Measurements from ENCODE around the gene KIF1C. TPM values are rescaled to one million over a fixed set of nuclear protein-coding genes. Genes with fewer than 3 reads are reported as not detected.

Gene KIF1C
- total RNA-seq, 2 donors from 2014 or later = 113 to 152 TPM

GRCh38 chr17:4969551-4970173 lies 28.1 kb upstream of the KIF1C start:
- ATAC-seq (ENCODE audit: insufficient number of reproducible peaks, low FRiP score, low read depth) = no peak
- Histone ChIP-seq H3K27ac (peak overlapping the region in 1 of 2 donors; percentile 94), H3K36me3 (peaks cover 18% of the 10 kb centered on the region), H3K27me3 (replicated peaks; ENCODE audit: insufficient read depth) (no peaks in the 10 kb centered on the region), H3K4me1 (ENCODE audit: control insufficient read depth in 1 of 2, low read depth in 2 of 2) (peaks cover 13 to 46% of the 10 kb centered on the region in 2 donors), H3K4me3 (no peak overlapping the region), H3K9me3 (no peaks in the 10 kb centered on the region)
- TF ChIP-seq CTCF (IDR thresholded peaks at IDR 0.05) = no peak
- no peak for DNase-seq (ENCODE audit: low spot score)

GRCh38 chr17:4970273-4970672 lies 27.5 kb upstream of the KIF1C start:
- Histone ChIP-seq H3K27ac (peak overlapping the region in 1 of 2 donors; percentile 94), H3K9me3 (no peaks in the 10 kb centered on the region), H3K4me3 (no peak overlapping the region), H3K4me1 (ENCODE audit: control insufficient read depth in 1 of 2, low read depth in 2 of 2) (peaks cover 13 to 46% of the 10 kb centered on the region in 2 donors), H3K27me3 (replicated peaks; ENCODE audit: insufficient read depth) (no peaks in the 10 kb centered on the region), H3K36me3 (peaks cover 18% of the 10 kb centered on the region)
- ATAC-seq (ENCODE audit: insufficient number of reproducible peaks, low FRiP score, low read depth) (no peak), DNase-seq (ENCODE audit: low spot score) (no peak)
- TF ChIP-seq CTCF (IDR thresholded peaks at IDR 0.05) = no peak

- TF ChIP-seq CTCF (IDR thresholded peaks at IDR 0.05) = no peak
- DNase-seq (ENCODE audit: low spot score) (no peak), ATAC-seq (ENCODE audit: insufficient number of reproducible peaks, low FRiP score, low read depth) (no peak)
- Histone ChIP-seq H3K27me3 (replicated peaks; ENCODE audit: insufficient read depth) (no peaks in the 10 kb centered on the region), H3K4me3 (no peak overlapping the region), H3K9me3 (no peaks in the 10 kb centered on the region), H3K27ac (no peak overlapping the region), H3K36me3 (peaks cover 23% of the 10 kb centered on the region), H3K4me1 (ENCODE audit: control insufficient read depth in 1 of 2, low read depth in 2 of 2) (peaks cover 8 to 38% of the 10 kb centered on the region in 2 donors)
Observed at GRCh38 chr17:4971826-4972225, 25.9 kb upstream of the KIF1C start.

GRCh38 chr17:4972322-4972721 lies 25.4 kb upstream of the KIF1C start:
- TF ChIP-seq CTCF (IDR thresholded peaks at IDR 0.05) = no peak
- Histone ChIP-seq H3K27ac (peak overlapping the region in 1 of 2 donors; percentile 11), H3K4me3 (no peak overlapping the region), H3K9me3 (no peaks in the 10 kb centered on the region), H3K27me3 (replicated peaks; ENCODE audit: insufficient read depth) (no peaks in the 10 kb centered on the region), H3K36me3 (peaks cover 28% of the 10 kb centered on the region), H3K4me1 (ENCODE audit: control insufficient read depth in 1 of 2, low read depth in 2 of 2) (peaks cover 8 to 38% of the 10 kb centered on the region in 2 donors)
- ATAC-seq (ENCODE audit: insufficient number of reproducible peaks, low FRiP score, low read depth) (no peak), DNase-seq (ENCODE audit: low spot score) (no peak)

GRCh38 chr17:4972752-4973151 lies 25.0 kb upstream of the KIF1C start:
- Histone ChIP-seq H3K27me3 (replicated peaks; ENCODE audit: insufficient read depth) (no peaks in the 10 kb centered on the region), H3K27ac (peak overlapping the region in 1 of 2 donors; percentile 11), H3K4me3 (no peak overlapping the region), H3K4me1 (ENCODE audit: control insufficient read depth in 1 of 2, low read depth in 2 of 2) (peaks cover 8 to 38% of the 10 kb centered on the region in 2 donors), H3K36me3 (peaks cover 33% of the 10 kb centered on the region), H3K9me3 (no peaks in the 10 kb centered on the region)
- DNase-seq (ENCODE audit: low spot score) (no peak), ATAC-seq (ENCODE audit: insufficient number of reproducible peaks, low FRiP score, low read depth) (no peak)
- TF ChIP-seq CTCF (IDR thresholded peaks at IDR 0.05) = no peak

All from thoracic aorta (tissue), 2 donors.